H1 (cell line): ENCODE results near the gene SGMS1. TPM values are rescaled to one million over a fixed set of nuclear protein-coding genes. Genes with fewer than 3 reads are reported as not detected.

Experiments used
- CTCF ChIA-PET: fragments of 300-600 bp; sonication (Branson Sonifier 250); formaldehyde crosslinking; loops from one replicate; lab custom pipeline; 2021; ENCODE audit not compliant: partially characterized antibody; lab: Charles Lee
- POLR2A ChIA-PET: fragments of 300-600 bp; sonication (Branson Sonifier 250); formaldehyde crosslinking; loops from one replicate; lab custom pipeline; 2021; ENCODE audit warnings: inconsistent platforms; ENCODE audit not compliant: partially characterized antibody; lab: Charles Lee
- DNase-seq, 2 experiments: peaks; one replicate each; pipeline versions ENCODE4 v3.0.0 to v3.0.0-alpha.2; 2010 to 2022; ENCODE audit warnings: low spot score in 2 of 2, low read depth in 1 of 2, mixed read lengths in 1 of 2
- FAIRE-seq: peaks from 2 replicates; lab custom pipeline; 2011; peaks lifted over from hg19 to GRCh38; lab: Jason Lieb, UNC
- H2AFZ ChIP-seq: 2 replicates; pipeline ENCODE4 v1.8.1; 2012; ENCODE audit warnings: low read length, inconsistent platforms
- H2AK5ac ChIP-seq: 2 replicates; pipeline ENCODE4 v1.6.1; 2013; ENCODE audit warnings: low read depth, low read length
- H2BK120ac ChIP-seq: replicated peaks from 2 replicates; pipeline ENCODE3; 2013; ENCODE audit warnings: low read depth, low read length, inconsistent platforms
- H2BK12ac ChIP-seq: 2 replicates; pipeline ENCODE4 v1.6.1; 2013; ENCODE audit warnings: low read depth, low read length
- H2BK15ac ChIP-seq: 2 replicates; pipeline ENCODE4 v1.6.1; 2013; ENCODE audit warnings: low read length
- H2BK20ac ChIP-seq: 2 replicates; pipeline ENCODE4 v1.6.1; 2013; ENCODE audit warnings: low read length
- H2BK5ac ChIP-seq: 2 replicates; pipeline ENCODE4 v1.6.1; 2013; ENCODE audit warnings: low read depth, low read length
- H3K14ac ChIP-seq: 2 replicates; pipeline ENCODE4 v1.6.1; 2013; ENCODE audit warnings: inconsistent platforms; ENCODE audit not compliant: insufficient read length
- H3K18ac ChIP-seq: 2 replicates; pipeline ENCODE4 v1.6.1; 2013; ENCODE audit warnings: low read length; ENCODE audit errors: extremely low read depth
- H3K23ac ChIP-seq: 2 replicates; pipeline ENCODE4 v1.6.1; 2013; ENCODE audit warnings: inconsistent platforms; ENCODE audit not compliant: insufficient read length
- H3K23me2 ChIP-seq: 2 replicates; pipeline ENCODE4 v1.6.1; 2013; ENCODE audit warnings: low read depth, low read length
- H3K27ac ChIP-seq: 2 replicates; pipeline ENCODE4 v1.6.1; 2011; ENCODE audit warnings: low read depth, low read length, inconsistent platforms
- H3K27me3 ChIP-seq, 4 experiments: replicated peaks in 1 of 4; 1 replicate in 1 of 4; 2 replicates in 3 of 4; pipeline versions ENCODE4 v1.6.1 to v1.8.1; 2011 to 2013; ENCODE audit warnings: low read length in 3 of 4, mild to moderate bottlenecking in 3 of 4, inconsistent platforms in 2 of 4, mixed read lengths in 2 of 4, moderate library complexity in 1 of 4; ENCODE audit not compliant: control insufficient read depth in 3 of 4, insufficient read depth in 3 of 4; ENCODE audit errors: extremely low read depth in 1 of 4
- H3K36me3 ChIP-seq, 4 experiments: 2 replicates each; pipeline versions ENCODE4 v1.6.1 to v1.8.1; 2011 to 2013; ENCODE audit warnings: mild to moderate bottlenecking in 4 of 4, low read length in 3 of 4, moderate library complexity in 2 of 4, control low read depth in 1 of 4, inconsistent platforms in 1 of 4; ENCODE audit not compliant: insufficient read depth in 4 of 4, control insufficient read depth in 2 of 4
- H3K4ac ChIP-seq: replicated peaks from 2 replicates; pipeline ENCODE3; 2013; ENCODE audit warnings: low read length, low read depth, mixed read lengths, inconsistent platforms; ENCODE audit not compliant: insufficient read length
- H3K4me1 ChIP-seq, 4 experiments: replicated peaks in 1 of 4; 1 replicate in 1 of 4; 2 replicates in 3 of 4; pipeline versions ENCODE4 v1.6.1 to v1.8.1; 2011 to 2013; ENCODE audit warnings: low read length in 3 of 4, inconsistent platforms in 2 of 4, mixed read lengths in 1 of 4; ENCODE audit not compliant: insufficient read depth in 4 of 4, control insufficient read depth in 3 of 4
- H3K4me2 ChIP-seq, 2 experiments: 2 replicates each; pipeline versions ENCODE4 v1.6.1 to v1.8.1; 2011 to 2013; ENCODE audit warnings: low read depth in 2 of 2, low read length in 2 of 2, control low read depth in 1 of 2, inconsistent platforms in 1 of 2, mild to moderate bottlenecking in 1 of 2; ENCODE audit not compliant: insufficient read depth in 1 of 2
- H3K4me3 ChIP-seq, 4 experiments: fragments of 200-600, 300-600 bp in 1 of 4; sonication (generic), shearing (Covaris generic), sonication (Bioruptor Twin) in 1 of 4; 2 replicates each; pipeline versions ENCODE4 v1.5.1 to v1.8.1; 2011 to 2016; ENCODE audit warnings: low read length in 4 of 4, low read depth in 3 of 4, control low read depth in 2 of 4, inconsistent platforms in 2 of 4, mild to moderate bottlenecking in 2 of 4, mixed read lengths in 1 of 4, moderate library complexity in 1 of 4; ENCODE audit not compliant: insufficient read depth in 2 of 4; ENCODE audit errors: extremely low read depth in 1 of 4
- H3K56ac ChIP-seq: replicated peaks from 2 replicates; pipeline ENCODE3; 2013; ENCODE audit warnings: low read depth, mild to moderate bottlenecking, mixed read lengths, low read length, inconsistent platforms; ENCODE audit not compliant: insufficient read length
- H3K79me1 ChIP-seq: 2 replicates; pipeline ENCODE4 v1.6.1; 2013; ENCODE audit warnings: low read depth, low read length, control low read depth
- H3K79me2 ChIP-seq, 2 experiments: 2 replicates each; pipeline versions ENCODE4 v1.6.1 to v1.8.1; 2012 to 2013; ENCODE audit warnings: low read length in 2 of 2, mild to moderate bottlenecking in 2 of 2, inconsistent platforms in 1 of 2; ENCODE audit not compliant: insufficient read depth in 2 of 2, control insufficient read depth in 1 of 2
- H3K9ac ChIP-seq, 4 experiments: replicated peaks in 1 of 4; 1 replicate in 1 of 4; 2 replicates in 3 of 4; pipeline versions ENCODE4 v1.6.1 to v1.8.1; 2011 to 2013; ENCODE audit warnings: low read depth in 3 of 4, low read length in 3 of 4, control low read depth in 2 of 4, mild to moderate bottlenecking in 2 of 4, moderate library complexity in 2 of 4, inconsistent platforms in 1 of 4; ENCODE audit errors: extremely low read depth in 1 of 4
- H3K9me3 ChIP-seq, 2 experiments: 2 replicates each; pipeline versions ENCODE4 v1.6.1 to v1.8.1; 2012 to 2013; ENCODE audit warnings: mild to moderate bottlenecking in 2 of 2, moderate library complexity in 2 of 2, control low read depth in 1 of 2, inconsistent platforms in 1 of 2, low read depth in 1 of 2, low read length in 1 of 2, mixed read lengths in 1 of 2; ENCODE audit not compliant: insufficient read depth in 2 of 2
- H4K20me1 ChIP-seq, 2 experiments: replicated peaks in 1 of 2; 2 replicates each; pipeline versions ENCODE3 to v1.8.1; 2011 to 2013; ENCODE audit warnings: inconsistent platforms in 2 of 2, low read length in 2 of 2, mild to moderate bottlenecking in 1 of 2; ENCODE audit not compliant: insufficient read depth in 2 of 2, control insufficient read depth in 1 of 2
- H4K5ac ChIP-seq: 2 replicates; pipeline ENCODE4 v1.6.1; 2013; ENCODE audit warnings: low read length, low read depth, mixed read lengths, inconsistent platforms; ENCODE audit not compliant: insufficient read length
- H4K8ac ChIP-seq: 2 replicates; pipeline ENCODE4 v1.8.0; 2013; ENCODE audit warnings: mild to moderate bottlenecking, moderate library complexity, low read length, inconsistent platforms; ENCODE audit not compliant: insufficient read depth; ENCODE audit errors: extremely low read depth
- H4K91ac ChIP-seq: replicated peaks from 2 replicates; pipeline ENCODE3; 2013; ENCODE audit warnings: low read length, mixed read lengths, inconsistent platforms; ENCODE audit not compliant: insufficient read length
- BRCA1 ChIP-seq: IDR thresholded peaks from 2 replicates; pipeline ENCODE4 v1.6.1; 2012; ENCODE audit warnings: low read depth, low read length, improper control_type of control experiment
- CBX8 ChIP-seq: fragments of 300-800, 300-1000 bp; sonication (generic); IDR thresholded peaks from 2 replicates; pipeline ENCODE4 v1.7.1; 2016; ENCODE audit warnings: low read depth, low read length, borderline replicate concordance
- CHD2 ChIP-seq: IDR thresholded peaks from 2 replicates; pipeline ENCODE4 v1.6.1; 2012; ENCODE audit warnings: low read length, improper control_type of control experiment
- EZH2 ChIP-seq: fragments of 200-600 bp; sonication (generic); IDR thresholded peaks from 2 replicates; pipeline ENCODE4 v1.7.1; 2012; ENCODE audit warnings: low read depth, mild to moderate bottlenecking, moderate library complexity, low read length, inconsistent platforms; ENCODE audit not compliant: severe bottlenecking
- GABPA ChIP-seq: IDR thresholded peaks from 2 replicates; pipeline ENCODE4 v1.6.1; 2011; ENCODE audit warnings: mild to moderate bottlenecking, low read length, moderate library complexity, borderline replicate concordance; ENCODE audit not compliant: insufficient read depth
- KDM5A ChIP-seq: fragments of 200-600 bp; IDR thresholded peaks from 2 replicates; pipeline ENCODE4 v1.7.1; 2012; ENCODE audit warnings: mild to moderate bottlenecking, low read length, inconsistent platforms, mixed read lengths
- RBBP5 ChIP-seq: IDR thresholded peaks from 2 replicates; pipeline ENCODE4 v1.7.1; 2012; ENCODE audit warnings: low read depth, mild to moderate bottlenecking, inconsistent platforms, low read length, moderate library complexity, borderline replicate concordance
- SAP30 ChIP-seq: fragments of 300-600 bp; sonication (generic); IDR thresholded peaks from 2 replicates; pipeline ENCODE4 v1.7.1; 2012; ENCODE audit warnings: low read length, moderate library complexity, mild to moderate bottlenecking, inconsistent platforms; ENCODE audit not compliant: insufficient read depth, insufficient replicate concordance
- SIN3A ChIP-seq, 2 experiments: IDR thresholded peaks in 1 of 2; conservative IDR thresholded peaks in 1 of 2; 2 replicates each; pipeline ENCODE4 v1.6.1; 2011 to 2012; ENCODE audit warnings: low read length in 2 of 2, improper control_type of control experiment in 1 of 2, low read depth in 1 of 2, mild to moderate bottlenecking in 1 of 2
- SIX5 ChIP-seq: IDR thresholded peaks from 2 replicates; pipeline ENCODE4 v1.6.1; 2011; ENCODE audit warnings: mild to moderate bottlenecking, low read depth, low read length
- SUZ12 ChIP-seq: fragments of 200-600 bp; sonication (generic); IDR thresholded peaks from 2 replicates; pipeline ENCODE4 v1.6.1; 2012; ENCODE audit warnings: mild to moderate bottlenecking, inconsistent platforms, low read length, moderate library complexity, mixed read lengths
- TEAD4 ChIP-seq: IDR thresholded peaks from 2 replicates; pipeline ENCODE4 v1.6.1; 2012; ENCODE audit warnings: low read depth, low read length, inconsistent platforms, mixed read lengths
- ZNF274 ChIP-seq: IDR thresholded peaks from 2 replicates; pipeline ENCODE4 v1.7.0; 2012; ENCODE audit warnings: low read length, borderline replicate concordance; ENCODE audit errors: extremely low read depth
- WGBS, 2 experiments: shearing (Covaris generic) in 1 of 2; methylation state at CpG; one replicate each; pipeline versions ENCODE4 v1.1.6 to v1.1.7; 2013 to 2015; ENCODE audit warnings: low lambda C conversion rate in 2 of 2, mixed read lengths in 2 of 2, inconsistent platforms in 1 of 2, low coverage in 1 of 2, missing lambda C conversion rate in 1 of 2; ENCODE audit not compliant: insufficient replicate concordance in 2 of 2, insufficient coverage in 1 of 2, insufficient read length in 1 of 2; ENCODE audit errors: extremely low coverage in 1 of 2, missing lambda C conversion rate in 1 of 2; 5-methylcytosine and 5-hydroxymethylcytosine counted together
- polyA plus RNA-seq, 7 experiments: library from polyadenylated mRNA; depleted of rRNA in 3 of 7; stranded (reverse) in 5 of 7; unstranded in 2 of 7; fragments of >200 nt in 5 of 7; fragments of 200-250 nt in 2 of 7; gene quantifications; 1 replicate in 5 of 7; 2 replicates in 1 of 7; 4 replicates in 1 of 7; pipeline versions ENCODE4 v1.2.1 to v1.2.3, GENCODE V29; 2011 to 2013; ENCODE audit warnings: missing spikeins in 2 of 7, mixed read lengths in 2 of 7
- total RNA-seq: library from RNA; stranded (reverse); fragmentation: NEBNext Ultra II Directional; extraction: Animal tissue kit (Norgen Biotek cat#: 25700); gene quantifications from 2 replicates; pipeline ENCODE4 v1.2.1, GENCODE V29; 2021

SGMS1 gene
- total and polyA plus RNA-seq, 2 of the 8 experiments (the other 6 are each of a cell fraction or from before 2014, with no cell fraction given), result 6.0 to 15.6 TPM

DNA sequence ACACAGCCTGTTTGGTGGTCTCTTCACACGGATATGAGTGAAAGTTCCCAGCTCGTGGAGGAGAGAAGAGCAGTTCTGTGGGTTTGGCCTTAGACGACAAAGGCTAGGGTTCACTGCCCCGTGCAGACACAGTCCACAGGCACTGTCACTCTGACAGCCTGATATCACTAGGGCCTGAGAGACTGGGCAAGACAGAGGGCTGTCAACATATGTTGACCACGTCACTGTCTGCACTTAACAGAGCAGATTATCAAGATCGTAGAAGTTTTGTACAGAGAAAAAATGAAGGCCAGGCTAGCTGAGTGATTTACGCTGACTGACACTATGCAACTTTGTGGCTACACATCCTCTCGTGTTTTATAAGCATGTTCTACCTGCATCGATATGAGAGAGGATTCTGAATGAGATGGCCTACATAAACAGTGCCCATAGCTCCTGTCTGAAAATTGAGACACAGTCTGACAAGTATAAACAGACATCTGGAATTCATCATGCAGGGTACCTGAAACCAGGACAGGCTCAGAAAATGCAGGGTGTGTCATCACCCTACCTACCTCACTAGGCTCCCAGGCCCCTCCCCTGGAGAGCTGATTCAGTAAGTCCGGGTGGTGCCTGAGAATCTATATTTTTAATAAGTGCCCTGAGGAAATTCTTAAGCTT lies 120.0 kb downstream of the SGMS1 start:
- H3K79me2 ChIP-seq, result peaks cover 0 to 14% of the 10 kb centered on the region in 2 experiments; a peak in 2 of 4 replicates
- H3K4me2 ChIP-seq, result no peak overlapping the region
- H2BK20ac ChIP-seq, result no peak overlapping the region
- no peaks in the 10 kb centered on the region for H3K36me3 ChIP-seq
- POLR2A ChIA-PET, result no interaction called here
- H3K56ac ChIP-seq, result no peak overlapping the region
- no peak overlapping the region for H3K23ac ChIP-seq
- no peak for DNase-seq
- H3K4ac ChIP-seq, result no peak overlapping the region
- H4K8ac ChIP-seq, result 0 out of 2 replicates have a peak overlapping the region, but pooled peaks have one; percentile 39
- H3K14ac ChIP-seq, result no peak overlapping the region
- peak overlapping the region; percentile 77 for H2BK5ac ChIP-seq
- TF ChIP-seq ZNF274 (no peak), KDM5A (no peak), SUZ12 (no peak), TEAD4 (no peak), BRCA1 (no peak), EZH2 (no peak), SAP30 (no peak), GABPA (no peak), SIN3A (conservative IDR thresholded peaks at IDR 0.05 in 1 of 2, IDR thresholded peaks at IDR 0.05 in 1 of 2; ENCODE audit: low read depth in 1 of 2, low read length in 2 of 2) (no peak), CHD2 (no peak), CBX8 (no peak), SIX5 (no peak), RBBP5 (no peak)
- TF ChIP-seq, all 59 proteins: peak for 0
- H2AFZ ChIP-seq, result no peak overlapping the region
- no peak overlapping the region for H2AK5ac ChIP-seq
- H2BK15ac ChIP-seq, result 0 out of 2 replicates have a peak overlapping the region, but pooled peaks have one; percentile 19
- no peaks in the 10 kb centered on the region for H3K9me3 ChIP-seq
- no peak overlapping the region for H4K5ac ChIP-seq
- peaks cover 5 to 28% (median 12%) of the 10 kb centered on the region in 4 experiments; a peak in 6 of 7 replicates for H3K4me1 ChIP-seq
- 77% methylated on average over 10 of the region's 10 CpGs; no CpG with 5 or more reads in 1 of the 2 experiments for WGBS, 2 experiments
- no peak overlapping the region for H3K9ac ChIP-seq
- CTCF ChIA-PET, result interaction anchor here (0.6 to 0.8 kb wide), 2 partner anchors 9 to 45 kb away, joined by 3 read pairs; no protein-coding TSS in a partner anchor
- FAIRE-seq, result no peak
- no peak overlapping the region for H4K91ac ChIP-seq
- no peak overlapping the region for H2BK120ac ChIP-seq
- H3K27me3 ChIP-seq, result no peaks in the 10 kb centered on the region
- no peak overlapping the region for H3K27ac ChIP-seq
- H3K23me2 ChIP-seq, result no peaks in the 10 kb centered on the region
- H4K20me1 ChIP-seq, result no peaks in the 10 kb centered on the region
- no peak overlapping the region for H3K18ac ChIP-seq
- H3K79me1 ChIP-seq, result peaks cover 5% of the 10 kb centered on the region; the same call in 1 of the 2 replicates
- H3K4me3 ChIP-seq, result no peak overlapping the region
- H2BK12ac ChIP-seq, result no peak overlapping the region
